Activated naive CD4-positive, alpha-beta T cell treated with anti-CD3 and anti-CD28 coated beads, Interleukin-2, amount 50 U/mL, for 24 hours (primary cell): ENCODE measurements around the gene CC2D2A.
A peak's percentile ranks its signal among the peaks of the same experiment; 100 is the strongest.

ENCODE experiments used
- H3K27ac Mint-ChIP-seq: one replicate; pipeline ENCODE4 v1.8.0; 2021; ENCODE audit warnings: mild to moderate bottlenecking, mixed read lengths
- H3K27me3 Mint-ChIP-seq: one replicate; pipeline ENCODE4 v1.8.0; 2021; ENCODE audit warnings: mixed read lengths
- H3K36me3 Mint-ChIP-seq: one replicate; pipeline ENCODE4 v1.8.0; 2021; ENCODE audit warnings: mixed read lengths
- H3K4me1 Mint-ChIP-seq: one replicate; pipeline ENCODE4 v1.8.0; 2021; ENCODE audit warnings: mixed read lengths
- H3K4me3 Mint-ChIP-seq: one replicate; pipeline ENCODE4 v1.8.0; 2021; ENCODE audit warnings: mild to moderate bottlenecking, mixed read lengths
- H3K9me3 Mint-ChIP-seq: one replicate; pipeline ENCODE4 v1.8.0; 2021; ENCODE audit warnings: mixed read lengths

CC2D2A gene

DNA sequence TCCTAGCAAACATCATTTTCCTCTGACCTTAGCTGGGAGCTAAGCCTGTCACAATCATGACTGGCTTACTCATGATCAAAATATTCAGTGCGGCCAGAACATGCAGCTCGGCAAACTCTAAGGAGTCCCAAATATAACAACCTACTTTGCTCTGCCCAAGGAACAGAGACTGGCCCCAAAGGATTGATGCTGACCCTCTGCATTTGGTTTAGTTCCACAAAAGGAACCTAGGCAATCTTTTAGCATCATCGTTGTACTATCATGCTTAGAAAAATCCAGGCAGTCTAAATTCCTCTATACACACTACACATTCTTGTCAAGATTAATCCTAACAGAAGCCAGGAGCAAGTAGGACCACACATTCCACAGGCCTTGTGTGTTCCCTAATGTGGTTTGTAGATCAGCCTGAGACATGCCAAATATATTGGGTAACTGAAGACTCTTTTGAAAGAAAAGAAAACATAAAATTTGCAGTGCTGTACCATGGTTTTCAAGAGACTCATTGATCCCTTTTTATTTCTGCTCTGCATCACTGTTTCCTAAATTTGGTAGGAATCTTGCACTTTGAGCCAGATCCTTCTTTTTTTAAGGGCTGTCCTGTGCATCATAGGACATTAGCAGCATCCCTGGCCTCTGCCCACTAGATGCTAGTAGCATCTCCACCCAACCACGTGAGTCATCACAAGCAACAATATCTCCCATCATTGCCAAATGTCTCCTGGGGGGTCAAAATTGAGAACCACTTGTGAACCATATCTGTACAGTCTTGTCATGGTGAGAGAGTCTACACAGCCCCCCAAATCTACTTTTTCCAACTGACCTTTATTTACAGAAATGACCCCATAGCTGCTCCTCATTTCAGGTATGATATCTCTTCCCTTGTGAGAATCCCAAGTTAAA lies 17.6 kb upstream of the CC2D2A start:
- no peaks in the 10 kb centered on the region for H3K9me3 Mint-ChIP-seq
- peaks cover 4% of the 10 kb centered on the region for H3K4me1 Mint-ChIP-seq
- H3K27me3 Mint-ChIP-seq = no peaks in the 10 kb centered on the region
- no peaks in the 10 kb centered on the region for H3K36me3 Mint-ChIP-seq
- H3K27ac Mint-ChIP-seq = no peak overlapping the region
- H3K4me3 Mint-ChIP-seq = no peak overlapping the region

DNA sequence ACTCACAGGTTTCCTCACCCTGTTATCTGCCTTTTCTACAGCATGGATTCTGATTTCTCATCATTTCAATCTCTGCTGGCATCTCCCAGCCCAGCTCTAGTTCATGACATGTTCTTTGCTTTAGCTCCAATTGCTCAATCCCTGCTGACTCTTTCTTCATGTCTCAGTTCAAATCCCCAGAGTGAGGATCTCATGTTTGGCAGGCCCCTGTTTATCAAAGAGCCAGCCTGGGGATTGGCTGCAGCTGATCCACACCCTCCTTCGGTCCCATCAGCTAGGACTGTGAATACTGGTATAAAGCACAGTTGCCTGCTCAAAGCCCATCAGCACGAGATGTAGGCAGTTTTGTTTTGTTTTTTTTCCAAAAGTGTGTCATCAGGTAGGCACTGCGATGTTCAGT lies 14.4 kb upstream of the CC2D2A start:
- Mint-ChIP-seq H3K4me3 (no peak overlapping the region), H3K36me3 (no peaks in the 10 kb centered on the region), H3K27me3 (no peaks in the 10 kb centered on the region), H3K9me3 (no peaks in the 10 kb centered on the region), H3K27ac (no peak overlapping the region), H3K4me1 (peaks cover 6% of the 10 kb centered on the region)

DNA sequence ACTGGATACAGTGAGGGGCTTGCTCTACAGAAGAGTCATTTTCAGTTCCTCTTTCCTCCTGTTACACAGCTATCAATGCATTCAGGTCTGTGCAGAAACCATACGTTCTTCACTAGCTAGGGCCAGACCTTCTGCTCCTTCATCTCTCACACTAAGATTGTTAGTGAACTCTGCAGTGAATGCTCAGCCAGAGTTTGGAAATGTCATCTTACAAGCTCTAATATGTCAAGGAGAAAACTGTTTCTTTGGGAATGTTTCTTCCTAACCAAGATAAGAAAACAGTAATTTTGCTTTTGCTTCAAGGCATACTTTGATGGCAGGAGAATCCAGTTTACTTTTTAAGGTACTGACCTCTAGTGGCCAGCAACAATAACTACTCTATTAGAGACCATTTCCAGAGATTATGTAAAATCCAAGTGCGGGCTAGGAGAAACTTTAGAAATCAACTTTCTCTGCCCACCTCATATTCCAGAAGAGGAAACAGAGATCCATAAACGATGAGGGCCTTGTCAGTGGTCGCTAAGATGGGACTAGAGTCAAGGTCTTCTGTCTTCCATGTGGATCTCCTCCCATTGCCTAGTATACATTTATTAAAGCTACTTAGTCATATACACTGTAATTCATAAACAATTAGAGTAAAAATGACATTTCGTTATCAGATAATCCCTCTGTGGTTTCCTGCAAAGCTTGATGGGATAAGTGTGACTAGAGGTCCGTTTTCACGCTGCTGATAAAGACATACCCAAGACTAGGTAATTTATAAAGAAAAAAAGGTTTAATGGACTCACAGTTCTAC lies 12.1 kb upstream of the CC2D2A start:
- H3K27me3 Mint-ChIP-seq = no peaks in the 10 kb centered on the region
- peaks cover 3% of the 10 kb centered on the region for H3K4me1 Mint-ChIP-seq
- H3K9me3 Mint-ChIP-seq = no peaks in the 10 kb centered on the region
- H3K27ac Mint-ChIP-seq = no peak overlapping the region
- no peaks in the 10 kb centered on the region for H3K36me3 Mint-ChIP-seq
- no peak overlapping the region for H3K4me3 Mint-ChIP-seq

DNA sequence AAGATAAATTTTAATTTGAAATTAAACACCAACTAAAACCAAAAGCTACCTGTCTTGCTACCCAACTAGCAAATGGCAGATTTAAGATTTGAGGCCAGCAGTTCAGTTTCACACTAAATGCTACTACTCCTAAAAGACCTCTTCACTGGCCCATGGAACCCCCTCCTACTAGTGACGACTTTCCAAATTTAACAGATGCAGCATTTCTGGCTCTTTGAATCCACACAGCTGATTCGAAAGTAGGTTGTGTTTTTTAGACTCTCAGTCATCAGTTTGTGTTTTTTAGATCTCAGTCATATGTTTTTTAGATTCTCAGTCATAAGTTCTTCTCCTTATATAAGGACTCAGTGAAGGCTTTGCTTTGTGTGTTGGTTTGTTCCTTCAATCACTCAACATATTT lies 11.1 kb upstream of the CC2D2A start:
- H3K9me3 Mint-ChIP-seq = no peaks in the 10 kb centered on the region
- H3K27ac Mint-ChIP-seq = no peak overlapping the region
- H3K36me3 Mint-ChIP-seq = no peaks in the 10 kb centered on the region
- no peaks in the 10 kb centered on the region for H3K27me3 Mint-ChIP-seq
- no peak overlapping the region for H3K4me3 Mint-ChIP-seq
- H3K4me1 Mint-ChIP-seq = peaks cover 3% of the 10 kb centered on the region

DNA sequence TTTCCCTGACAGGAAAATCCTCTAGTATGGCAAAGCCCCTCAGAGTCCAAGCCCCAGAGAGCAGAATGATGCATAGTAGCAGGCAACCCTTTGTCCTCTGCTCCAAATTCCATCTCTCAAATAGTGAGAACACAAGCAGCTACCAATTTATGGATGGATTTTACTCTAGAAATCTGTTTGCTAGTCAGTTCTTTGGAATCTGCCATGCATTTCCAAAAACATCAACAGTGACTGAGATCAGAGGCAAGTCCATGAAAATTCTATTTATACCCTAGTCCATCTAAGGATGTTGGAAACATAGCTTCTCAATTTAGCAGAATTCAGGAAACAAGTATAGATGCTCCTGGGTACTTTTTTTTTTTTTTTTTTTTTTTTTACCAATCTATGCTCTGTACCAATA lies 10.0 kb upstream of the CC2D2A start:
- no peak overlapping the region for H3K4me3 Mint-ChIP-seq
- no peaks in the 10 kb centered on the region for H3K9me3 Mint-ChIP-seq
- H3K27me3 Mint-ChIP-seq = no peaks in the 10 kb centered on the region

DNA sequence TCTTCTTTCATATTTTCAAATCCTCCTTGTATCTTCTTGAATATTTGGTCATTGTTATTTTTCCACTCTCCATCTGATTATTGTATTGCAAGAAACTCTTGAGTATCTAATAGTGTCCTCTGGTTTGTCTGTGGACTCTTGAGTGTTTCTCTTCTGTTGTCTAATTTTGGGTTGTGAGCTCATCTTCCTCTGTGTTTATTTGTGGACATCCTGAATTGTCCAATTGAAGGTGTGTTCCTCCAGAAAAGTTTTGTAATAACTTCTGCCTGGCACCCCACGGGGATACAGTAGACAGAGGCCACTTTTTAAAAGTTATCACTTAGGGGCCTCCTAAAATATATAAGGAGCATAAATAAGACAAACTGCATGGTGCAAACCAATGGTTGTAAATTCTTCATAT lies 3.1 kb upstream of the CC2D2A start:
- Mint-ChIP-seq H3K27ac (no peak overlapping the region), H3K4me3 (no peak overlapping the region), H3K4me1 (peaks cover 14% of the 10 kb centered on the region), H3K36me3 (no peaks in the 10 kb centered on the region), H3K27me3 (no peaks in the 10 kb centered on the region), H3K9me3 (no peaks in the 10 kb centered on the region)

More for the DNA sequence above, 10.0 kb upstream of the CC2D2A start:
- Mint-ChIP-seq H3K4me1 (peaks cover 3% of the 10 kb centered on the region), H3K36me3 (no peaks in the 10 kb centered on the region), H3K27ac (no peak overlapping the region)

DNA sequence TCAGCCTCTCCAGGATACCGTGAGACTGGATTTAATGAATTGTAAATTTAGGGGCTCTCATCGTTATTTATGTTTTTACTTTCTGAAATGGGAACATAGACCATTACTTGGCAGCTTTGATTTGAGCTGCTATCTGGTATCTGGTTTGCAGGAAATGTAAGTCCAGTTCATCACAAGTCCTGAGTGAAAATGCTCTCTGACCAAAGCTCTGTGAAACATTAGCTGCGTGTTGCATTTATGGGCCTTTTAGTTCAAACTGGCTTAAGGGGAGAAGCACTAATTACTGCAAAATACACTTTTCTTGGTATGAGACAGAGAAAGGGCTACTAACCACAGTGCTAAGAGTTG lies 420 bp downstream of the CC2D2A start:
- H3K27me3 Mint-ChIP-seq = no peaks in the 10 kb centered on the region
- no peaks in the 10 kb centered on the region for H3K36me3 Mint-ChIP-seq
- H3K27ac Mint-ChIP-seq = no peak overlapping the region
- peak overlapping the region; percentile 55 for H3K4me3 Mint-ChIP-seq
- H3K4me1 Mint-ChIP-seq = peaks cover 14% of the 10 kb centered on the region
- H3K9me3 Mint-ChIP-seq = no peaks in the 10 kb centered on the region

DNA sequence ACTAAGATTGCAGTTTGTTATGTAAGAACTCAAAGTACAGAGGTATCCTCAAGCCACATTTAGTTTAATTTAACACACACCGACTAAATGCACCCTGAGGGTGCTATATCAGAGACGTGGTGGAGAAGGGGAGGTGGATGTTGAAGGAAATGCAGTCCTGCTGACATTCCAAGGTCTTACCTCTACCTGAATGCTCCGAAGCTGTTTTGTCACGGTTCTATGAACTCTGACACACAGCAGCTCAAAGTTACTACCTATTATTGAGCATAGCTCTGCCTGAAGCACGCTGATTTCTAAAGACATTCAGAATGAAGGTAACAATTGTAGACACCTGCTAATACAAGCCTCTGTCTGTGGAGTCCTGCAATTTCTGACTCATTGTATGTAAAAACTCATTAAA lies 6.7 kb downstream of the CC2D2A start:
- no peaks in the 10 kb centered on the region for H3K27me3 Mint-ChIP-seq
- no peak overlapping the region for H3K27ac Mint-ChIP-seq
- no peak overlapping the region for H3K4me3 Mint-ChIP-seq
- no peaks in the 10 kb centered on the region for H3K4me1 Mint-ChIP-seq
- no peaks in the 10 kb centered on the region for H3K36me3 Mint-ChIP-seq
- H3K9me3 Mint-ChIP-seq = no peaks in the 10 kb centered on the region

DNA sequence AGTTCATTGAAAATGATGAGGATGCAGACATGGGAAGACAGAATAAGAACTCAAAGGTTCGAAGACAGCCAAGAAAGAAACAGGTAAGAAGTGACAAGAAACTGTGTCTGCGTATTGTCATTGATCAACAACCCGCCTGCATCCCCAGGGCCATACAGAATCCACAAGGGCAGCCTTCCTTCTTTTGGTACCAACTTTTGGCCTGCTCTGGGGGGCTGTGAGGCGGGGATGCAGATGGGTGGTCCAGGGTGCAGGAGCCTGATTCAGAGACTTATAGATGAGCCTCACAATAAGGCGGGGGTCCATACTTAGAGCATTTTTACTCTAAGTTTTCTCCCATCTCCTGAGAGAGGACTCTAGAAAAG lies 9.0 kb downstream of the CC2D2A start:
- Mint-ChIP-seq H3K27me3 (no peaks in the 10 kb centered on the region), H3K4me1 (no peaks in the 10 kb centered on the region), H3K27ac (no peak overlapping the region), H3K4me3 (no peak overlapping the region), H3K9me3 (peaks cover under 1% of the 10 kb centered on the region), H3K36me3 (no peaks in the 10 kb centered on the region)

DNA sequence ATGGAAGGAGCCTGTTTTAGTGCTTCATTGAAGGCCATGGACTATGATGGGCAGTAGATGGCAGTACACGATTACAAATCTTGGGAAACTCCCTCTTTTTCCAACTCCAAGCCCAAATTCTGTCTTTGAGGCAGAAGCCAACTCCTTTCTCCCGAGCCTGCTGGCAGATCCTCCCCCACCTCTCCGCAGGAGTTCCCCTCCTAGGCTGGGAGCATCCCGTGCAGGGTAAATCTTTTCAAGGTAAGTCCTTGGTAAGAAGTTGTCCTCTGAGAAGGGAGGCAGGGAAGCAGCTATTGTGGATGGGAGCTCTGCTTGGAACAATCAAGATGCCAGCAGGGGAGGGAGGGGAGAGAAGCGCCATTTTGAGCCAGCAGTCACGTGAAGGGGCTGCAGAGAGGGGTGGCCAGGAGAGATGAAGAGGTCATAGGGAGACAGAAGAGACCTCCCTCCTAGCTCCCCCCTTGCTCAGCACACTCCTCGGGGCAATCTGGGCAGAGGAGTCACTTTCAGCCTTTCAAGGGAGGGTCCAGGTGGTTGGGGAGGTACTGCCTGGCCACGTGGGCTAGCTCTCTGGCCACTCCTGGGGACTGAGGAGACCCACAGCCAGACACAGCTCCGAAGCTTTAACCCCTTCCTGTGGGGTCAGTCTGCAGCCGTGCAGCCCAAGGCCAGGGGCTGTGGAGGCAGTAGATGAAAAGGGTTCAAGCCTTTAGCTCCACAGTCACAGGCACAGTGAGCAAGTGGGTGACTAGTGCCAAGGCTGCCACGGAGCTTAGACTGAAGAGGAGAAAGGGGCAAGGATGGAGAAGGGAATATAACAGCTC lies 9.6 kb downstream of the CC2D2A start:
- Mint-ChIP-seq H3K4me3 (no peak overlapping the region), H3K9me3 (peaks cover 7% of the 10 kb centered on the region), H3K27me3 (no peaks in the 10 kb centered on the region), H3K4me1 (no peaks in the 10 kb centered on the region), H3K36me3 (no peaks in the 10 kb centered on the region), H3K27ac (no peak overlapping the region)

DNA sequence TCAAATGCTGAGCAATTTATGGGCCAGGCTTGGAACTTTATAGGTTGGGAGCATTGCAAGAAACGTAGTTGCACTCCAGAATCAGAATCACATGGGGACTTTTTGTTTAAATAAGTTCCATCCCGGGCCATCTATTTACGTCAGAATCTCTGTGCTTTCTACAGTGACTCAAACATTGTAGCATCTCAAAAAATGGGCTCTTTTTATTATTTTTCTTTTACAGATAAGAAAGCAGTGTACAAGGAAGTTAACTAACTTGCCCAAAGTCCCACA lies 10.2 kb downstream of the CC2D2A start:
- Mint-ChIP-seq H3K27ac (no peak overlapping the region), H3K9me3 (peaks cover 10% of the 10 kb centered on the region), H3K27me3 (no peaks in the 10 kb centered on the region), H3K4me1 (no peaks in the 10 kb centered on the region), H3K36me3 (no peaks in the 10 kb centered on the region), H3K4me3 (no peak overlapping the region)

DNA sequence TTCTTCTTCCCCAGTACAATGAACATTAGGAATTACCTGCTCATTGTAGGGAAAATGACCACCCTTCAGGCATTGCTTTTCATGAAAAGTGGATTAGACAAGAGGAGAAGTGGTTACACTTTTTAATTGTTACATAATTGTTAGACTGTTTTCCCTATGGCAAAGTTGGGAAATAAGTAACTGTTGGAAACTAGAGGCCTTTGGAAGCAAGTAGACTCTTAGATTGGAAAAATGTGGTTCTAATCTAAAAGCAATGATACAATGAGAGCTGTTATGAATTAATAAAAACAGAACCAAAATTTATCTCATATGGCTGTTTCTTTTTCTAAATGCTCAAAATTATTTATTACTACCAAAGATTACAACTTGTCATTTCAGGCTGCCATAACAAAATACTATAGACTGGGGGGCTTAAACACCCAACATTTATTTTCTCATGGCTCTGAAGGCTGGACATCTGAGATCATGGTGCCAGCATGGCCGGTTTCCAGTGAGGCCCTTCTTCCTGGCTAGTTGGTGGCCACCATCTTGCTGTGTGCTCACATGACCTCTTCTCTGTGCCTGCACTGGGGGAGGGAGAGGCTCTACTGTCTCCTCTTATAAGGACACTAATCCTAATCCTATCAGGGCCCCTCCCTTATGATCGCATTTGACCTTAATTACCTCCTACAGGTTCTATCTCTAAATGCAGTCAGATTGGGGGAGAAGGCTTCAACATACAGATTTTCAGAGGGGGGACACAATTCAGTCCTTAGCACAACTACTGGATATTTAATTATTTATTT lies 12.5 kb downstream of the CC2D2A start:
- no peaks in the 10 kb centered on the region for H3K27me3 Mint-ChIP-seq
- H3K36me3 Mint-ChIP-seq = no peaks in the 10 kb centered on the region
- no peaks in the 10 kb centered on the region for H3K4me1 Mint-ChIP-seq
- no peak overlapping the region for H3K27ac Mint-ChIP-seq
- H3K4me3 Mint-ChIP-seq = no peak overlapping the region
- peaks cover 24% of the 10 kb centered on the region for H3K9me3 Mint-ChIP-seq

DNA sequence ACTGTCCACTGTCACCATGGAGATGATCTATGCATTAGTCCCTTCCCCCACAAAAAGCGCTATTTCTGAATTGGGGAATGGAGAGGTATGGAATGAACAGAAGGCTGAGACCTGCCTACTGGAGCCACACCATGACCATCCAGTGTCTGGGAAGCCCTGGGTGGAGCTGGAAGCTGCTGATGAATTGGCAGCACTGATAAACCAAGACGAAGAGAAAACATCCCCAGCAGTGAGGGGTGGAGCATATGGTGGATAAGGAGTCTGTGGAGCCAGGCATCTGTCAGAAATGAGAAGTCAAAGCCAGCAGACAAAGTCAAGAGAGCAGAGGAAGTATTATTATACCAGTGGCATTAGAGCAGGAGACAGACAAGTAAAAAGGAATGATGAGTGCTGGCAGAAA lies 13.2 kb downstream of the CC2D2A start:
- Mint-ChIP-seq H3K27ac (no peak overlapping the region), H3K4me3 (no peak overlapping the region), H3K4me1 (no peaks in the 10 kb centered on the region), H3K9me3 (peaks cover 30% of the 10 kb centered on the region), H3K36me3 (no peaks in the 10 kb centered on the region), H3K27me3 (no peaks in the 10 kb centered on the region)

DNA sequence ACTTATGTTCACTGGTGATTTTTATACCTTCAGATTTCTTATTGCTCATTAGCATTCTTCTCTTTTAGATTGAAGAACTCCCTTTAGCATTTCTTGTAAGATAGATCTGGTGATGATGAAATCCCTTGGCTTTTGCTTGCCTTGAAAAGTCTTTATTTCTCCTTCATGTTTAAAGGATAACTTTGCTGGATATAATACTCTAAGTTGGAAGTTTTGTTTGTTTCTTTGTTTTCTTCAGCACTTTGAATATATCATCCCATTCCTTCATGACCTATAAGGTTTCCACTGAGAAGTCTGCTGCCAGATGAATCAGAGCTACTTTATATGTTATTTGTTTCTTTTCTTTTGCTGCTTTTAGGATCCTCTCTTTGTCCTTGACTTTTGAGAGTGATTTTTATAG lies 18.5 kb downstream of the CC2D2A start:
- Mint-ChIP-seq H3K27me3 (no peaks in the 10 kb centered on the region), H3K4me3 (no peak overlapping the region), H3K9me3 (peaks cover 48% of the 10 kb centered on the region), H3K27ac (no peak overlapping the region), H3K36me3 (peaks cover 8% of the 10 kb centered on the region), H3K4me1 (no peaks in the 10 kb centered on the region)

DNA sequence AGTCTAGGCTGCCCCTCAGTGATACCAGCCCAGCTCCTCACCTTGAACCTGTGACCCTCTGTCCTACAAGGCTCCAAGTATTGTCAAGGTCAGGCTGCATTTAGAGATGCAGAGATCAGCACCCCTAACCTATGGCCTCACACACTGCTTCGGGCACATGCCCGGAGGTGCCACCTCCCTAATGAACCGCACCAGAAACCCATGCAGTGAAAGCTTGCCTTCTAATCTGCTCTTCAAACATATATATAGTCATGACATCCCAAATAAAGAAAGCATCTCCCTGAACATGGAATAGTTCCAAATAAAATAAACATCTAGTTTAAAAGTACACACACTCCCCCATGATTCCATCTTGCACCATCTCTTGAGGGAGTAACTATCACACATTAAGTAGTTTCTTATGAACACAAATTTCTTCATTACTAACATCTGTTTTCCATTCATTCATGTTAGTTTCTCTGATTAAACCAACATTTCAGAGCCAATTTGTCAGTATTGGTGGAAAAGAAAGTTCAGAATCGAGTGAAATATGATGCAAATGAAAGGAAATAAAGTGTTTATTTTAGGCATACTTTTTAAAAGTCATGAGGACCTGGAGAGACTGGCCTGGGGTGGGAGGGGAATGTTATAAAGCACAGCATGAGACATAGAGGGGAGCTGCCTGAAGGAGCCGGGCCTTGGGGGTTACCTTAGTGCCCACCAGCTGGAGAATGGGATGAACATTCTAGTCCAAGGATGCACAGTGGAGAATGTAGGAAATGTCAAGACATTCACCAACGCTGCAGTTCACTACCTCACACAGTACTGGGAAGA lies 19.2 kb downstream of the CC2D2A start:
- Mint-ChIP-seq H3K4me1 (no peaks in the 10 kb centered on the region), H3K27ac (no peak overlapping the region), H3K9me3 (peaks cover 46% of the 10 kb centered on the region), H3K36me3 (peaks cover 8% of the 10 kb centered on the region), H3K27me3 (no peaks in the 10 kb centered on the region), H3K4me3 (no peak overlapping the region)
